Tibial nerve (tissue), 4 donors: ENCODE results near the gene NAB2.

Experiments used
- EP300 ChIP-seq, 2 donors: sonication (generic); formaldehyde crosslinking; IDR thresholded peaks; one replicate each; pipeline ENCODE4 v1.6.1; 2017; ENCODE audit warnings: antibody characterized with exemption in 2 of 2, mild to moderate bottlenecking in 1 of 2
- POLR2A ChIP-seq, 2 donors: fragments of 450-650 bp; IDR thresholded peaks; one replicate each; pipeline ENCODE4 v1.6.1; 2017; ENCODE audit warnings: antibody characterized with exemption in 2 of 2, mild to moderate bottlenecking in 2 of 2, moderate library complexity in 2 of 2
- TF ChIP-seq, protein P1 (sequence below), 5 experiments: fragments of 200-600 bp in 3 of 5; fragments of 450-650 bp in 2 of 5; sonication (generic) in 3 of 5; IDR thresholded peaks; one replicate each; pipeline ENCODE4 v1.5.1; 2016 to 2019; ENCODE audit warnings: antibody characterized with exemption in 5 of 5, mild to moderate bottlenecking in 3 of 5, moderate library complexity in 2 of 5

DNA sequence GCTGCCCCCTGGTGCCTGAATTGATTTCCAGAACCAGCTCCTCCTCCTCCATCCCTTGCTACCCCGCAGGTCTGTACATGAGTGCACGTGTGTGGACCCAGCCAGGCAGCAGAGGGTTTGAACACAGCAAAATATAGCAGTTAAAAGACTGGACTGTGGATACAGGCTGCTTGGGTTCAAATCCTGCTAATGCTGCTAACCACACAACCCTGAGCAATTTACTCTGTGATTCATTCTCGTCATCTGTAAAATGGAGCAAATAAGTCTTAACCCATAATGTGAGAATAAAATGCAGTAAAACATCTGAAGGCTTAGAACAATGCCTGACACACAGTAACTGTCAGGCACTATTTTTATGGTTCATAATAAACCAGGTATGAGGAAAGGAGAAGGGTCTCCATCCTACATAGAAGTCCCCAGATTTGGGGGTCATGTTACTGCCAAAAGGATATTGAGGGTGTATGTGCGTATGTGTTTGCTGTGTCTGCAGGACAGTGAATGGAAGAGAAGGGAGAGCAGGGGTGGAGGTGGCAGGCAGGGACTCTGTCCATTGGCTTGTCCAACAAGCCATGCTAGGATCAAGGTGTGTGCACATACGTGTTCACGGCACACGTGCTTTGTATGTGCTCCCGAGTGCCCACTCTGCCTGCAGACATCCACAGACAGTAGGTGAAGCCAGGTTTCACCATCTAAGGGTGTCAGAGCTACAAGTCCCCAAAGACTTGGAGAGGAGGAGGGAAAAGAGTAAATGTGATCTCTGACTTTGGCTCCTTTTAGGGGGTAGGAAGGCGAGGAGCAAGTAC, 23.8 kb downstream of the NAB2 start:
- TF ChIP-seq POLR2A (IDR thresholded peaks at IDR 0.05) (no peak), EP300 (IDR thresholded peaks at IDR 0.05) (no peak)
- TF ChIP-seq, protein P1, sequence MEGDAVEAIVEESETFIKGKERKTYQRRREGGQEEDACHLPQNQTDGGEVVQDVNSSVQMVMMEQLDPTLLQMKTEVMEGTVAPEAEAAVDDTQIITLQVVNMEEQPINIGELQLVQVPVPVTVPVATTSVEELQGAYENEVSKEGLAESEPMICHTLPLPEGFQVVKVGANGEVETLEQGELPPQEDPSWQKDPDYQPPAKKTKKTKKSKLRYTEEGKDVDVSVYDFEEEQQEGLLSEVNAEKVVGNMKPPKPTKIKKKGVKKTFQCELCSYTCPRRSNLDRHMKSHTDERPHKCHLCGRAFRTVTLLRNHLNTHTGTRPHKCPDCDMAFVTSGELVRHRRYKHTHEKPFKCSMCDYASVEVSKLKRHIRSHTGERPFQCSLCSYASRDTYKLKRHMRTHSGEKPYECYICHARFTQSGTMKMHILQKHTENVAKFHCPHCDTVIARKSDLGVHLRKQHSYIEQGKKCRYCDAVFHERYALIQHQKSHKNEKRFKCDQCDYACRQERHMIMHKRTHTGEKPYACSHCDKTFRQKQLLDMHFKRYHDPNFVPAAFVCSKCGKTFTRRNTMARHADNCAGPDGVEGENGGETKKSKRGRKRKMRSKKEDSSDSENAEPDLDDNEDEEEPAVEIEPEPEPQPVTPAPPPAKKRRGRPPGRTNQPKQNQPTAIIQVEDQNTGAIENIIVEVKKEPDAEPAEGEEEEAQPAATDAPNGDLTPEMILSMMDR (IDR thresholded peaks at IDR 0.05) = peak in 2 of 5 experiments; percentile 79 to 83
